ENCODE data around the gene HIPK4.
"Not testable (repeated sequence)": the region's sequence is repeated elsewhere in the genome, so short reads cannot be mapped to it uniquely, and the experiment has no call there.

The HIPK4 gene

DNA sequence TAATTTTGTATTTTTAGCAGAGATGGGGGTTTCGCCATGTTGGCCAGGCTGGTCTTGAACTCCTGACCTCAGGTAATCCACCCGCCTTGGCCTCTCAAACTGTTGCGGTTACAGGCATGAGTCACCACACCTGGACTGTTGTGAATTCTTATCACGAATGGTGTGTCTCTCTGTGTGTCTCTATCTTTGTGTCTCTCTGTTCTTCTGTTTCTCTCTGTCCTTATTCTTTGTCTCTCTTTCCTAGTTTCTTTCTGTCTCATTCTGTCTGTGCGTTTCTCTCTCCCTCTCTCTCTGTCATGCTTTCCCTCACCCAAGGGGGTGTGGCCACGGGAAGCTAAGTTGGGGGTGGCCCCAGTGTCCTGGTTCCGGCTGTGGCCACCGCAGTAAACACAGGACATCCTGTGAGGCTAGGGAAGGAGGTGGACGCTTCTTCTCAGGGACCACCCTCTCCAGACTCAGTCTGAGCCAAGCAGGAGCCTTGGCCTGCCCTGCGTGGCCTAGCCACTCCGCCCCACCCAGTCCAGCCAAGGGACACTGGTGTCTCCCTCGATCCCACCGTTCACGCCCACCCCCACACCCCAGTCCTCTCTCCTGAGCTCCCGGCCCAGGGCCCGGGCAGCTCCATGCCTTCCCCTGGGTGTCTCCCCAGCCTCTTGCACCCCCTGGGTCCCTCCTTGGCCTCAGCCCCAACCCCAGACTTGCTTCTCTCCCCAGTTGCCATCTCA lies 27.1 kb upstream of the HIPK4 start:
- no peak for DNase-seq

DNA sequence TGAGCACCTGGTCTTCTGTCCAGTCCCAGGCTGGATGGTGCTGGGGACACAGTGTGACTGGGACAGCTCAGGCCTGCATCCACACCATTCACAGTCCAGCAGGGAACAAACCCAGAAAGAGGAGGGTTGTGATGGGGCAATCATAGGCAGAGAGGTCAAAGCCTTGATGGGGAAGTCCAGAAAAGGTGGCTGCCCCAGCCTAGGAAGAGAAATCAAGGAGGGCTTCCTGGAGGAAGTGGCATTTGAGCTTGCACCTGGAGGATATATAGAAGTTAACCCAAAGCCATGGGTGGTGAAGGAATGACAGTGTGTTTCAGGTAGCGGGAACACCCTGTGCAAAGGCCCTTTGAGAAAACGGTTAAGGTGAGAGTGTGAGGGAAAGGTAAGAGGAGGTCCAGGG lies 25.8 kb upstream of the HIPK4 start:
- no peak for DNase-seq

DNA sequence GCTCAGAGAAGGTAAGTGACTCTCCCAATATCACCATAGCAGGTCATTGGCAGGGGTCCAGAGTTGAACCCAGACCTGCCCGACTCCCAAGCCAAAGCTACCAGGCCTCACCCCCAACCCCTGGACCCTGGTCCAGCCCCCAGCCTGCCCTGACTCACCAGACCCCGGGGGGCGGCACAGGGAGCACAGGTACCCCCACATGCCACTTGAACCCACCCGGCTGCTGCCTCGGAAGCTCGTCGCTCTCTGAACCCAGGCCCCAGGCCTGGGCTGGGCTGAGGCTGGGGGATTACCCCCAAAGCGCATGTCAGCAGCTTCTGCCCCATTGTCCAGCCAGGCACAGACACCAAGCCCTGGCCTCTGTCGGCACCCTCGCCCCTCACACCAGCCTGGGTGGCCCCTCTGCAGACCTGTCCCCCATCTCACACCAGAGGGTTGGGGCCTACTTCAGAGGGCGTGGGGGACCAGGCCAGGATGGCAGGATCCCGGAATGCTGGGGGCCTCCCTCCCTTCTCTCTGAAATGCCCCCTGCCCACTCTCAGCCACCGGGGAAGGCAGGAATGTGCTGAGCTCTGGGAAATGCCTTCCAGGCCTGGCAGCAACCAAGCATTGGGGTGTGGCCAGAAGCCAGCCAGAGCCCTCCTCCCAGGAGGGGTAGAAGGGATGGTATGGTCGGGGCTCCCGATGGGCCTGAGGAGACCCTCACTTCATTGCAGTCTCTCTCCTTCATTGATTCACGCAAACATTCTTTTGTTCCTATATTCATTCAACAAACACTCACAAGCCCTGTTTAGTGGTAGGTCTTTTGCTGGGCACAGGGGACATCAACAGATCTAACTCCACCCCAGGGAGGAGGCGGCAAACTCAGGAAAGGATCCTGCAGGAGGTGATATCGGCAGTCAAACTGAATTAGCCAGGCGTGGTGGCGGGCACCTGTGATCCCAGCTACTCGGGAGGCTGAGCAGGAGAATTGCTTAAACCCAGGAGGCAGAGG lies 24.9 kb upstream of the HIPK4 start:
- DNase-seq = no peak

DNA sequence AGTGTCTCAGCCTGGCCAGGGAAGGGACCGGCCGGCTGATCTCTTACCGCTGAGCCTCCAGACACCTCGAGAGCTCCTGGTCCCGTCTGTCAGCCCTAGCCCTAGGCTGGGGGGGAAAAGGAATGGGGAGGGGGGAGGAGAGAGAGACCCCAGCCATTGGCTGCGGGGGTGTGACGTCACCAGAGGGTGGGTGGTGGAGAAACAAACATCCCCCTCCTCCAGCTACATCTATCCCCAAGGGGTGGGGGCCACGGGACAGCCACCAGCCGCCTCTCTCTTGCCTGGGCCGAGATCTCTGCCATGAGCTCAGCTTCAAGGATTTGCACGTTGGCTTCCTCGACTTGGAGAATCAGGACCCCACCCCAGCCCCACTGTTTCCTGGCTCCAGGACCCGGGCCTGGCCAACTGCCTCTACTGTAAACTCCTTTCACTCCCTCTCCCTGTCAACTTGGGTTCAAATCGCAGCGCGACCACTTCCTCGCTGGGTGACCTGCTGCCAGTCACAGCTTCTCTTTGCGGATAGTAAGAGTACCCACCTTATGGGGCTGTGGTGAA lies 23.4 kb upstream of the HIPK4 start, which contains the start of gene PRX:
Gene PRX, minus strand, starts transcription at position 88 of the 555 bp plus-strand sequence. CDS start 5,446 bp downstream, outside the sequence.
- DNase-seq = no peak

DNA sequence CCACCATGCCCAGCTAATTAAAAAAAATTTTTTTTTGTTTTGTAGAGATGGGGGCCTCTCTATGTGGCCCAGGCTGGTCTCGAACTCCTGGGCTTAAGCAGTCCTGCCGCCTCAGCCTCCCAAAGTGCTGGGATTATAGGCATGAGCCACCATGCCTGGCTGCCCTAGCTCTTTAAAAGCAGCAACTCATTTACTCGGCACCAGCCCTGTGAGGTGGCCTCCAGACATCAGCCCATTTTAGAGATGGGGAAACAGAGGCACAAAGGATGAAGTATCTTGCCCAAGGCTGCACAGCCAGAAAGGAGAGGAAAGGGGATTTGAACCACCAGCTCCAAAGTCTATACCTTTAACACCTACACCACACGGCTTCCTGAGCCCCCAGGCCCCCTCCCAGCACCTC lies 22.9 kb upstream of the HIPK4 start:
- DNase-seq = no peak

DNA sequence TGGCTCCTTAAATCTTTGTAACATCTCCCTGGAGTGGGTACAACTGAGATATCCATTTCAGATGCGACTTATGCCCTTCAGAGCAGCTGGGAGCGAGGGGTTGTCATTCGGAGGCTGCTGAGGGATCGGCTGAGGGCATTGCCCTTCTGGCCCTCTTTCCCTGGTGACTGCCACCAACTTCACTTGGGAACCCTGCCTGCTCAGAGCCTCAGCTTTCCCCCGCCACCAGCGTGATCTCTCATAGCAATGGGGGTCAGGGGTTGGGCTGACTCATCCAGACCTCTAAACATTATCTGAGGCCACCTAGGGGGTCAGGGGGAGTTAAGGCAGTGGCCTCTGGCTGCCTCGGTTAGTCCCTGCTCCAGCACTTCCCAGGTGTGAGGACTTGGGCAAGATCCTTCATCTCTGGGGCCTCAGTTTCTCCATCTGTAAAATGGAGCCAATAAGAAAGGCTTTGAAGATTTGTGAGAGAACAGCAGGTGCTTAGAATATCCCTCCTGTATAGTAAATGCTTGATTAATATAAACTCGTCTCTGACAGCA lies 22.0 kb upstream of the HIPK4 start:
- DNase-seq = no peak

DNA sequence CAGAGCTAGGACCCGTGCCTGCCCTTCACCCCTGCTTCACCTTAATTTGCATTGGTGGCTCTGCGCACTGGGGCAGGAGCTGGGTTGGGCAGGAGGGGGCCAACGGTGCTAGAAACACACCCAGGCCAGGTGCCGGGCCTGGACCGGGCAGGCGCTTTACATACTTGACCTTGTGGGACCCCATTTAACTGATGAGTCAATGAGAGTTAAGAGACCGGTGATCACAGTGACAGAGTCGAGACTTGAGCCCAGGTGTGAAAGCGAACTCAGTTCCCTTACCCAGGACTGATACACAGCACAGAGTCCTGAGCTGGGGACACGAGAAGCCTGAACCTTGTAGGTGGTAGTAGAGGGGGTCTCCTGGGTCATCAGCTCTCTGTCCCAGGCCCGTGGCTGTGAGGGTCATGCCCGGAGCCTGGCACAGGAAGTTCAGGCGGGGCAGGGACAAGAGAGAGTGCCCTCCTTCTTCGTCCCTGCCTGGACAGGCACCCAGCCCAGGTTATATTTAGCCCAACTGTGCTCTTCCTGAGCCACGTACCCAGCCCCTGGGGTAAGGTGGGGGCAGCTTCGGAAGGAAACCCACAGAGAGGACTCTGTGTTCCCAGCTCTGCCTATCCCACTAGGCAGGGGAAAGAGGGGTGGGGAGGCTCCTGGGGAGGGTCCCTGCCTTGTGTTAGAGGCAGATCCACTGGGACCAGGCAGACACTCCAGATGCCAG lies 21.3 kb upstream of the HIPK4 start:
- DNase-seq = no peak

DNA sequence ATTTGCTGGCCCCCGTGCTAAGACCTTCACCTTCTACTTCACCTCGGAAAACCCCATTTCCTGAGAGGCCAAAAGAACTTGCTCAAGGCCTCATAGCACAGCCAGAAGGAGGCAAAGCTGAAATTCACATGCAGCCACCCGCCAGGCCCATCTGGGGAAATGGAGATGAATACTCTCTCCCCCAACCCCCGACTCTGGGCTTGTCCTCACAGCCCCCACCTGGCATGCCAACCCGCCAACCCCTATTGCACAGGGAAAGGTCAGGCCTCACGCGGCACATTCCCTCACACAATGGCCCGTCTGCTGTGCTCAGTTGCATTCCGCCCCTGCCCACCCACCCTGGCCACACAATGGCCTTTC lies 20.0 kb upstream of the HIPK4 start:
- DNase-seq = no peak

DNA sequence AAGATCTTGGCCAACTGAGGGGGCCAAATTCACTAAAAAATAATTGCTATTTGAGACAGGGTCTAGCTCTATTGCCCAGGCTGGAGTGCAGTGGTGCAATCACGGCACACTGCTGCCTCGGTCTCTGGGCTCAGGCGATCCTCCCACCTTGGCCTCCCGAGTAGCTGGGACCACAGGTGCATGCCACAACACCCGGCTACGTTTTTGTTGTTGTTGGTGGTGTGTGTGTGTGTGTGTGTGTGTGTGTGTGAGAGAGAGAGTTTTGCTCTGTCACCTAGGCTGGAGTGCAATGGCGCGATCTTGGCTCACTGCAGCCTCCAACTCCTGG lies 18.6 kb upstream of the HIPK4 start:
- not testable (repeated sequence) for DNase-seq

DNA sequence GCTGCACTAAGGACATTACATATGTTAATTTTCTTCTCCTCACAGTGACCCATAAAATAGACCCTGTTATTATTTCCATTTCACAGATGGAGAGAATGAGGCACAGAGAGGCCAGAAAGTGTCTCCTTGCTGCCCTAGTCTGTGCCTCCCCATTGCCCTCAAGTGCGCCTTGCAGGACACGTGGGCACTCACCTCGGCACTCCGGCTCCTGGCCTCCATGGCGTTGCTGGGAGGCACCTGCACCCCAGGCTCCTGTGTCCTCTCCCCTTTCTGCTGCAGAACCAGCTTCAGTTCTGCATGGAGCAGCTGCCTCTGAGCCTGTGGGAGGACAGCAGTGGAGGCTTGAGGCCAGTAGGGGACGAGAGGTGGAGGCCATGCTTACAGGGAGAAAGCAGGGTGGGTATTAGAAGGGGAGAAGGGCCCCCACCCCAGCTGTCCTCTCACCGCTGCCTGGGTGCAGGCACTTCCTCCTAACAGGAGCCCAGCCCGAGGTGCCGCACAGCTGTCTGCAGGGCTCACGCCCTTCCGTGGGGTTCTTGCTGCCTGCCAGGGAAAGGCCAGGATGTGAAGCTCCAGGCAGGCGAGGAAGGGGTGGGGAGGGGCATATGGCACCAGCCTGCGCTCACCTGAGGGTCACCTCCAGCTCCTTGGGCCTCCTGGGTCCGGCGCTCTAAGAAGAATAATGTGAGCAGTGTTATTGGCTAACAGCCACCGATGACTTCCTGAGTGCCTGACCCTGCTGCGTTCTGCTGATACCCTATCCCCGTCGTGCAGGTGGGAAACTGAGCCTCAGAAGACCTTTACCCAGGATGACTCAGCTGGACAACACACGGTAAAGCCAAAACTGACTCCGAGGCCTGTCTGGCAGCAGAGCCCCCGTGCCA lies 18.0 kb upstream of the HIPK4 start:
- DNase-seq = no peak

DNA sequence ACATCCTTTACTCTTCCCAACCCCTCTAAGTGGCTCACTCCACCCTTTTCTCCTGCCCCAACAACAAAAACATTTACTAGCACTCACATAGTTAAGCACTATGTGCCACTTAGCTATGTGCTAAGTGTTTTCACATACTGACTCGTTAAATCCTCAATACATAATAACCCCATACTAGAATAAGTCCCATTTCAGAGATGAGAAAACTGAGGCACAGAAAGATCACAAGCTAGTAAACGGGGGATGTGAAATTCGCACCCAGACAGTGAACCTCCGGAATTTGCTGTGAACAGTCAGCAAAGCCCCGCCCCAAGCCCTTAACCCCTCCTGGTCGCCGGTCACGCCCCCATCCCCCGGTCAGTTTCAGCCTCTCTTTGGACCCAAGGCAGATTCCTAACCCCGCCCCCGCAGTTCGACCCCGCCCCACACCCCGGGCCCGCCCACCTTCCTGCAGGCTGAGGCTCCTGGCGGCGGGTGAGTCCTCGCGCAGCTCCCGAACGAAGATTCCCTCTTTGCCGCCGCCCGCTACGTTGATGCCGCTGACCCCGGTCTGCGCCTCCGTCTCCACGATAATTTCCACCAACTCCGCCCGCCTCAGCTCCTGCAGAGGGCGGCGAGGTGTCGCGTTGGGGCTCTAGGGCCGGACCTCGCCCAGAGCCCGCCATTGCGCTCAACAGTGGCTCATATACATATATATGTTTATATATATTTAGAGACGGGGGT lies 13.4 kb upstream of the HIPK4 start:
- DNase-seq = peak; percentile 51

DNA sequence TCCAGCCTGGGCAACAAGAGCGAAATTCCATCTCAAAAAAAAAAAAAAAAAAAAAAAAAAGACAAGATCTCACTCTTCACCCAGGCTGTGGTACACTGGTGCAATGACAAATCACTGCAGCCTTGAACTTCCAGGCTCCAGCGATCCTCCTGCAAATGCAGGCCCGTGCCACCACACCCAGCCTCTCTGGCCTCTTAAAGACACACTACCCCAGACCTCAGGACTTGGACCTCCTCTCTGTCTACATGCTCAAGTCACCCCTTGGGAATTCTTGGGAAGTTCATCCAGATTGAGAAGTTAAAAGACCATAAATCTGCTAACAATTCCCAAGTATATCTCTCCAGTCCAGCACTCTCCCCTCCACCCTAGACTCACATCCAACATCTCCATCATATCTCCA lies 10.6 kb upstream of the HIPK4 start:
- no peak for DNase-seq

DNA sequence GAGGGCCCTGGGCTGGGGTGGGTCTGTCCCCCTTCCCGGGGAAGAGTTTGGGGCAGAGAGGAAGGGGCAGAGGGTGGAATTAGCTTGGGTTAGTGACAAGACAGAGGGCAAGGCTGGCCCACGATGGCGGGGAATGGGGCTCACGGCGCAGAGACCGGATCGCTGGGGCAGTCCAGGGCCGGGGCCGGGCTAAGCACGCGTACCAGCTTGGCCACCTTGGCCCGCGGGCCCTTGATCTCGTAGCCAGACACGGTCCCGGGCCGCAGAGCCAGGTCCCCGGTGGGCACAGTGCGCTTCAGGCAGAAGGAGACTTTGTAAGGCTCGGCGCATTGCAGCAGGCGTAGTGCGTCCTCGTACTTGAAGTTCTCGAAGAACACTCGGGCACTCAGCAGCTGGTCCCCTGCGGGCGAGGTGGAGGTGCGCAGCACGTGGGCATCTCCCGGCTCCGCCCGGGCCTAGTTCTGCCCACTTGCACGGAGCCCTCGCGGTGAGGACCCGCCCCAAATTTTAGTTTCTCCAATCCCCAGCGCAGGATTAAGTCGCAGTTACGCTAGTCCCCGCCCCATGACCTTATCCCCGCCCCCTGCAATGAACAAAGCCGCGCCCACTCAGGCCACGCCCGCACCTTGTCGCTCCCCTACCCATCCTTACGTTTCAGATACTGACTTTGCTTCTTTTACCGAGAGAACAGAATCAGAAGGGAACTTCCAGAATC lies 8.6 kb upstream of the HIPK4 start:
- DNase-seq = peak; percentile 47

DNA sequence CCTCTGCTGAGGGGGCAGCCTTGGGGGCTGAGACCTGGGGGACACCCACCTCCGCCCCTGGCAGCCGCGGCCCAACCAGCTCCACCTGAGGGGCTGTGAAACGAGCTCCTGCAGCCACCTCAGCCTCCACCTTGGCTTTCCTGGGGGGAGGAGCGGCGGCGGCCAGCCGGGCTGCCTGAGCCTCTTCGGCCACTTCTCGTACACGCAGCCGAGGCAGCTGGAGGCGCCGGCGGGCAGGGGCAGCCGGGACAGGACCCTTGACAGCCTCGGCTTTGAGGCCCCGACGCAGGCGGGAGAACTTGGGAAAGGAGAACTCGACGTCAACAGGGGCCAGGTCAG lies 7.6 kb upstream of the HIPK4 start:
- DNase-seq = no peak

DNA sequence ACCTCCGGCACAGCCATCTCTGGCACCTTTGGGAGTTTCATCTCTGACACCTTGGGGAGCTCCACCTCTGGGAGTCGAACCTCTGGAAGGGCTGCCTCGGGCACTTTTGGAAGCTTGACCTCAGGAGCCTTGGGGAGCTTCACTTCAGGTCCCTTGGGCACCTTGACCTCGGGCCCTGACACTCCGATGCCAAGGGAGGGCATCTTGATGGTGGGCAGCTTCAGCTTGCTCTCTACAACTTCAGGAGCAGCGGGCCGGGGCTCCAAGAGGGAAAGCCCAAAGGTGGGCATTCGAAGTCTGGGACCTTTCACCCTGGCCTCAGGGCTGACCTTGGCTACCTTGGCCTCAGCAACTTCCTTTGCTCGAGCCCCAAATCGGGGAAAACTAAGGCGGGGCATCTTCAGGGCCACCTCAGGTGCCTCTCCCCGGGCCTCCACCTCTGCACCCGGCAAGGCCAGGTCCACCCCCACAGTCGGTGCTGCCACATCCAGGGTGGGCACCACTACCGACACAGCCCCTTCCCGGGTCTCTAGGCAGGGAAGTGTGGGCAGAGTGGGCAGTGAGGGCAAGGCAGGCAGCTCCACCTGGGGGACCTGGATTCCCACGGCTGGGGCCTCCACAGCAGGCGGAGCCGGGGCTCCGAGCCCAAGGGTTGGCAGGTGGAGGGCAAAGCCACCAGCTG lies 7.0 kb upstream of the HIPK4 start:
- no peak for DNase-seq

DNA sequence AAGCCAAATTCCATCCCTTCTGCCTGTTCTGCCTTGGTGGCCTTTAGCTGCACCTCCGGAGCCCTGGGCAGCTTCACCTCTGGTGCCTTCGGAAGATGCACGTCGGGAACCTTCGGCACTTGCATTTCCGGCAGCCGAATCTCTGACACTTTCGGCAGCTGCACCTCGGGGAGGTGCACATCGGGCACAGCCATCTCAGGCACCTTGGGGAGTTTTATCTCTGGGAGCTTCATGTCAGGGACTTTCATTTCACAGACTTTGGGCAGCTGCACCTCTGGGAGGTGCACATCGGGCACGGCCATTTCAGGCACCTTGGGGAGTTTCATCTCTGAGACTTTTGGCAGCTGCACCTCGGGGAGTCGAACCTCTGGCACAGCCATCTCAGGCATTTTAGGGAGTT lies 6.0 kb upstream of the HIPK4 start:
- DNase-seq = no peak

DNA sequence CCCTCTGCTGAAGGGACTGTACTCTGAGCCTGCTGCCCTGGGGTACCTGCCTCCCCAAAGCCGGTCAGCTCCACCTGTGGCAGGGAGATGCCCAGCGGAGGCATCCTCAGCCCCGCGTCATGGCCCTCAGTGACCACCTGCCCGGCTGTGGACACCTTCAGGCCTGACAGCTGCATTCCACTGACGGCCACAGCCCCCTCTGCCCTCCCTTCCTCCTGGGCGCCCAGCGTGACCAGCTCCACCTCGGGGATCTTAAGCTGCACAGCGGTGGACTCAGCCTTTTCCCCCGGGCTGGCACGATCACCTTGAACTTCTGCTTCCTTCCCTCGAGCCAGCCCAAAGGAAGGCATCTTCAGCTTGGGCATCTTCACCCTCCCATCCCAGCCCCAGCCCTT lies 4.8 kb upstream of the HIPK4 start:
- DNase-seq = no peak

DNA sequence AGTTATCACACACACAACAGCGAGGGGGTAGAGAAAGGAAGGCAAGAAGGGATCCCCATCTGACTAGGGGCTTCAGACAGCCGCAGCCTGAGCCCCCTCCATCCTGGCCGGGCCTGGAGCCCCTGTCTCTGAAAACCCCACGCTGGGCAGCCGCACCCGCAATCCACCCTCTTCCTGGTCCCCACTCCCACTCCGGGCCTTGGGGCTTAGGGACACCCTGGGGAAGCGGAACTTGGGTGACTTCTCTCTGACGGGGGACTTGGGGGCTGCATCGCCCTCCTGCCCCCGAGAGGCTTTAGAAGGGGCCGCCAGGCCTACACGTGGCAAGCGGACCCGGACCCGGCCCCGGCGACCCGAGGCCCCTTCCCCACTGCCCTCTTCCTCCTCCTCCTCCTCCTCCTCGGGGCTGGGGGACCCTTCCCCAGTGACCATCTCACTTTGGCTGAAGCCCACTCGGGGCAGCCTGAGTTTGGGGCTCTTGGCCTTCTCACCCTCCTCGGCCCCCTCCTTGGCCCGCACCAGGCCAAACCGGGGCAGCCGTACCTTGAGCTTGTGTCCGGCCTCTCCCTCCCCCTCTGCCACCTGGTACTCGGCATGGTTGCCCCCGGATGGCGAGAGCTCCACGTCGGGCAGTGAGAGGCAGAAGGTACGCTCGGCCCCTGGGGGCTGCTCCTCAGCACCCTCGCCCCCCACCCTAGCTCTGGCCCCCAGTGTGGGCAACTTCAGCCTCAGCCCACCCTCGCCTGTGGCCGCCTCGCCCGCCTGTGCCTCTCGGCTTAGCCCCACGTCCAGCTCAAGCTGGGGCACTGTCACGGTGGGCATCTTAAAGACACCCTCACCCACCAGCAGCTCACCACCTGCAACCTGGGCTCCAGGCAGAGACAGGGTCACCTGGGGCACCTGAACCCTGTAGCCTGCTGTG lies 4.2 kb upstream of the HIPK4 start:
- no peak for DNase-seq
